Transverse colon (tissue), 4 donors: Measurements from ENCODE around the gene NOX4. TPM values are rescaled to one million over a fixed set of nuclear protein-coding genes. Genes with fewer than 3 reads are reported as not detected.

Experiments used
- DNase-seq: peaks from one replicate; pipeline ENCODE4 v3.0.0-alpha.2; 2019
- H3K27ac ChIP-seq, 4 donors: fragments of 200-600 bp; sonication (generic); 2 replicates each; pipeline ENCODE4 v1.5.1; 2016 to 2018; ENCODE audit warnings: inconsistent platforms in 4 of 4
- H3K27me3 ChIP-seq: fragments of 200-600 bp; sonication (generic); 2 replicates; pipeline ENCODE4 v1.5.1; 2017; ENCODE audit warnings: inconsistent platforms
- H3K36me3 ChIP-seq, 4 donors: fragments of 200-600 bp; sonication (generic); 2 replicates each; pipeline ENCODE4 v1.5.1; 2017 to 2019; ENCODE audit warnings: inconsistent platforms in 4 of 4
- H3K4me1 ChIP-seq, 4 donors: fragments of 200-600 bp; sonication (generic); 2 replicates each; pipeline ENCODE4 v1.5.1; 2017 to 2020; ENCODE audit warnings: inconsistent platforms in 4 of 4
- H3K4me3 ChIP-seq, 4 donors: fragments of 200-600 bp; sonication (generic); 1 replicate in 1 of 4; 2 replicates in 3 of 4; pipeline versions ENCODE4 v1.5.1 to v1.6.1; 2017 to 2019; ENCODE audit warnings: inconsistent platforms in 4 of 4
- H3K9me3 ChIP-seq, 2 donors: fragments of 200-600 bp; sonication (generic); 2 replicates each; pipeline ENCODE4 v1.5.1; 2017 to 2019; ENCODE audit warnings: inconsistent platforms in 2 of 2
- CTCF ChIP-seq, 5 experiments: fragments of 200-600 bp in 3 of 5; fragments of 450-650 bp in 2 of 5; sonication (generic) in 3 of 5; IDR thresholded peaks; 1 replicate in 2 of 5; 2 replicates in 3 of 5; pipeline ENCODE4 v1.5.1; 2016 to 2017; ENCODE audit warnings: antibody characterized with exemption in 5 of 5, inconsistent platforms in 3 of 5, mild to moderate bottlenecking in 2 of 5, moderate library complexity in 1 of 5
- EP300 ChIP-seq: sonication (generic); formaldehyde crosslinking; IDR thresholded peaks from one replicate; pipeline ENCODE4 v1.6.1; 2017; ENCODE audit warnings: antibody characterized with exemption, low read depth
- POLR2A ChIP-seq: fragments of 450-650 bp; IDR thresholded peaks from one replicate; pipeline ENCODE4 v1.6.1; 2016; ENCODE audit warnings: antibody characterized with exemption, mild to moderate bottlenecking, moderate library complexity
- POLR2AphosphoS5 ChIP-seq, 3 donors: sonication (generic); formaldehyde crosslinking; IDR thresholded peaks; one replicate each; pipeline ENCODE4 v1.6.1; 2016; ENCODE audit warnings: antibody characterized with exemption in 3 of 3
- WGBS, 2 donors: methylation state at CpG; one replicate each; pipeline ENCODE4 v1.1.5; 2018; ENCODE audit warnings: low coverage in 1 of 2; 5-methylcytosine and 5-hydroxymethylcytosine counted together
- in situ Hi-C, 4 donors: fragments of 200-750 bp; cut with MboI; loops; one replicate each; pipeline versions ENCODE4 v1.15.0 to v1.15.1; 2017; ENCODE audit warnings: low sequenced_read_pairs in 3 of 4, low pct_ligation_motif_present in 1 of 4, low pct_unique_long_range_greater_than_20kb in 1 of 4
- intact Hi-C: fragments of 100-400 bp; cut with DNase I; formaldehyde crosslinking; loops from one replicate; pipeline ENCODE4 v1.15.1; 2023; ENCODE audit warnings: low total_unique reads
- total RNA-seq, 4 donors: library from RNA; depleted of rRNA; stranded (reverse); fragments of >200 nt; gene quantifications; one replicate each; pipeline ENCODE4 v1.1.0, GENCODE V29; 2016

Gene NOX4
- total RNA-seq, 4 donors from 2014 or later, result 2.6 to 3.0 (median 2.9) TPM; not detected in 1

GRCh38 chr11:89442801-89443200, 48.4 kb downstream of the NOX4 start:
- Histone ChIP-seq H3K27ac (no peak overlapping the region), H3K27me3 (no peaks in the 10 kb centered on the region), H3K9me3 (no peaks in the 10 kb centered on the region), H3K4me1 (no peaks in the 10 kb centered on the region), H3K4me3 (no peak overlapping the region), H3K36me3 (no peaks in the 10 kb centered on the region)
- no peak for TF ChIP-seq POLR2AphosphoS5 (IDR thresholded peaks at IDR 0.05)
- TF ChIP-seq EP300, result no peak
- no peak for TF ChIP-seq CTCF (IDR thresholded peaks at IDR 0.05)
- no peak for TF ChIP-seq POLR2A
- DNase-seq, result no peak
- in situ Hi-C loops (no loop called here), intact Hi-C loops (no loop called here)
- WGBS, 2 donors, result 88% methylated on average over 2 of the region's 2 CpGs; no CpG with 5 or more reads in 1 of the 2 donors

DNA sequence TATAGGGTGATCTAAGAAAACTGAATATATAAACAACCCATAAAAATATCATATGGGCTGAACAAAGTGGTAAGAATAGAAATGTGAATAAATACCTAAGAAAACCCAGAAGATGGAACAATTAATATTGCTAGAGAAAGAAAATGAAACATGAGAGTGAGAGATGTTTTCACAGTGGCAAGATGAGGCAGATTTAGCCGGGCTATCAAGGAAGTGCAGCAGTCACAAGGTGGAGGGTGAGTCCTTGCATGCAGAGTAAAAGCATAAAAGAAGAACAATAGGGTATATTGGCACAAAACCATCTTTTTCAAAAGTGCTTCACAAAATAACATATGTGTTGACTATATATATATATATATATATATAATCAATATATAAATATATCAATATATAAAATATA, 49.6 kb downstream of the NOX4 start:
- Histone ChIP-seq H3K27me3 (no peaks in the 10 kb centered on the region), H3K27ac (no peak overlapping the region), H3K9me3 (no peaks in the 10 kb centered on the region), H3K4me3 (no peak overlapping the region), H3K4me1 (no peaks in the 10 kb centered on the region), H3K36me3 (no peaks in the 10 kb centered on the region)
- no peak for DNase-seq
- TF ChIP-seq POLR2AphosphoS5 (IDR thresholded peaks at IDR 0.05) (no peak), CTCF (IDR thresholded peaks at IDR 0.05) (no peak), EP300 (no peak), POLR2A (no peak)
- WGBS, 2 donors, result 43 to 61% methylated on average over 1 of the region's 1 CpG
- in situ Hi-C loops, result no loop called here
- intact Hi-C loops, result no loop called here

DNA sequence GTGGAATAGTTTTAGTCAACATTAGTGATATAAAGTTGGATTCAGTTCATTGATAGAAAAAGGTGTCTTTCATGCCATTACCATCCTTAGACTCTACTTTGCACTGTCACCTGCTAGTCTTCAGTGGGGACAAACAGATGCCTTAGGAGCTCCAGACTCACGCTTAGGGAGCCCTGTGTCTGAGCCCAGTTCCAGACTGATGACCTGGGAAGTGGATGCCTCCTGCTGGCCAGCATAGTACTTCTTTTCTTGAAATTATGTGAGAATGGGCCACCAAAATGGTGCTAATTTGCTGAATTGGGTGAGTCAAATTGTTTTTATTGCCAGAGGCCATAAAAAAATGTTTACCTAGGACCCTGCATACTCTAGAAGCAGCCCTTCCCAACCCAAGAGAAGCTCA, 53.9 kb downstream of the NOX4 start:
- no peak overlapping the region for H3K27ac ChIP-seq
- H3K4me1 ChIP-seq, result no peaks in the 10 kb centered on the region
- in situ Hi-C loops, result no loop called here
- no peak for DNase-seq
- H3K36me3 ChIP-seq, result no peaks in the 10 kb centered on the region
- 78% methylated on average over 1 of the region's 1 CpG; no CpG with 5 or more reads in 1 of the 2 donors for WGBS, 2 donors
- TF ChIP-seq CTCF (IDR thresholded peaks at IDR 0.05) (no peak), EP300 (no peak), POLR2AphosphoS5 (IDR thresholded peaks at IDR 0.05) (no peak), POLR2A (no peak)
- no peaks in the 10 kb centered on the region for H3K27me3 ChIP-seq
- intact Hi-C loops, result no loop called here
- H3K4me3 ChIP-seq, result no peak overlapping the region
- no peaks in the 10 kb centered on the region for H3K9me3 ChIP-seq

- in situ Hi-C loops (no loop called here), intact Hi-C loops (no loop called here)
- Histone ChIP-seq H3K9me3 (no peaks in the 10 kb centered on the region), H3K36me3 (no peaks in the 10 kb centered on the region), H3K27ac (no peak overlapping the region), H3K27me3 (no peaks in the 10 kb centered on the region), H3K4me1 (no peaks in the 10 kb centered on the region), H3K4me3 (no peak overlapping the region)
- no peak for TF ChIP-seq POLR2AphosphoS5 (IDR thresholded peaks at IDR 0.05)
- TF ChIP-seq POLR2A, result no peak
- no peak for TF ChIP-seq CTCF (IDR thresholded peaks at IDR 0.05)
- TF ChIP-seq EP300, result no peak
- 0 to 18% methylated on average over 1 to 3 of the region's 3 CpGs for WGBS, 2 donors
- no peak for DNase-seq
These were observed 55.1 kb downstream of the NOX4 start for GRCh38 chr11:89436071-89436470.
